Aortic smooth muscle cell (primary cell): Measurements from ENCODE around the gene BIRC6. TPM values are rescaled to one million over a fixed set of nuclear protein-coding genes. Genes with fewer than 3 reads are reported as not detected.

Source experiments
- total RNA-seq: library from RNA; depleted of rRNA; stranded (reverse); fragments of >200 nt; gene quantifications from 2 replicates; pipeline ENCODE4 v1.2.3, GENCODE V29; 2014

Gene BIRC6
- 178 and 182 TPM in 2 replicates for total RNA-seq

GRCh38 chr2:32356681-32357317 is at the start of gene BIRC6:
Gene BIRC6 (plus strand): TSS chr2:32357023. CDS start chr2:32357162, 139 bp downstream.

GRCh38 chr2:32627814-32628579 is 271.2 kb downstream of the BIRC6 start, which contains the start of gene TTC27:
Gene TTC27 (plus strand): TSS chr2:32628050. CDS start chr2:32628293, 243 bp downstream.

Other genes with a start within 250 kb of the BIRC6 start
- gene SLC30A6, start 191.2 kb upstream of the BIRC6 start, total RNA-seq = 20.6 and 23.6 TPM in 2 replicates
- not detected in 2 replicates for gene NLRC4, start 92.1 kb upstream of the BIRC6 start, total RNA-seq
- 14.4 and 24.9 TPM in 2 replicates for gene YIPF4, start 79.1 kb upstream of the BIRC6 start, total RNA-seq